ENCODE measurements around the gene FAM47B.
A peak's percentile ranks its signal among the peaks of the same experiment; 100 is the strongest.

FAM47B gene

DNA sequence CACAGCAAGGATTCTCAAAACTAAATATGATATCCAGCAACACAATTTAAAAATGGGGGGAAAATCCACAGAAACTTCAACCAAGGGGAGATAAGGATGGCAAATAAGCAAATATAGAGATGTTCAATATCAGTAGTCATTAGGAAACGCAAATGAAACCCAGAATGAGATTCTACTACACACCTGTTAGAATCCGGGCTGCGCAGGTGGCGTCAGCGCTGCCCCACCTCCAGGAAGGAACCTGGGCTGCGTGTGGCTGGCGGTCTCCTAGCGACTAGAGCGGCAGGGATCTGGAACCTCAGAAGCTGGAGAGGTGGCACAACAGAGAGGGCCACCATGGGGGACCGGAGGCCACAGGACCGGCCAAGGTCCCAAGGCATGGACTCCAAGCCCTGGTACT lies at the start of gene FAM47B:
TSS of gene FAM47B (plus strand) at position 301 of the 400 bp plus-strand sequence. CDS start at position 337, 36 bp downstream.
- DNase-seq (ENCODE audit: low read depth) = no peak

GRCh38 chrX:34893741-34894140 lies 48.9 kb upstream of the FAM47B start:
- no peak for DNase-seq (ENCODE audit: low read depth)

- DNase-seq (ENCODE audit: low read depth) = no peak
Observed at GRCh38 chrX:34900691-34901090, 41.9 kb upstream of the FAM47B start.

GRCh38 chrX:34901761-34902160 lies 40.8 kb upstream of the FAM47B start:
- DNase-seq (ENCODE audit: low read depth) = no peak

DNA sequence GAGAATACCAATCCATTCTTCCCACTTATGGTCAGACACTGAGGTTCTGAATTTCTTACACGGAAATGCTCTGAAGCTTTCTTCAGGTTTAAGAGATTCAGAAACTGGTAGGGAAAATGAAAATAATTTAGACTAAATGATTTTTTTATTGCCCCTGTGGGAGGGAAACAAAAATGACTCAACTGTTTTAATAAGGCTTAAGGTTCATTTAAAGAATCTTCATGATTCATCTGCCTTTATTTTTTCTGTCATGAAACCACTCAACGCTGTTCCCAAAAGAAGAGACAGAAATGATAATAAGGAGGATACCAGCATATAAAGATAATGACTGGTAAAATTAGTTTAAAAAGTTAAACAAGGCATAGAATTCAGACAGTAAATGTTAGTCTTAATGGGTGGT lies 39.3 kb upstream of the FAM47B start:
- no peak for DNase-seq (ENCODE audit: low read depth)

DNA sequence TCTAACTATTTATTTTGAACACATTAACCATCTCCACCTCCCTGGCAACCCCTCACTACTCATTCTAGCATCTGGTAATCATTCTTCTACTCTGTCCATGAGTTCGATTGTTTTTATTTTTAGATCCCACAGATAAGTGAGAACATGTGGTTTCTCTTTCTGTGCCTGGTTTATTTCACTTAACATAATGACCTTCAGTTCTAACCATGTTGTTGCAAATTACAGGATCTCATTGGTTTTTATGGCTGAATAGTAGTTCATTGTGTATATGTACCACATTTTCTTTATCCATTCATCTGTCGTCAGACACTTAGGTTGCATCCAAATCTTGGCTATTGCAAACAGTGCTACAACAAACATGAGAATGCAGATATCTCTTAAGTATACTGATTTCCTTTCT lies 33.4 kb upstream of the FAM47B start:
- no peak for DNase-seq (ENCODE audit: low read depth)

DNA sequence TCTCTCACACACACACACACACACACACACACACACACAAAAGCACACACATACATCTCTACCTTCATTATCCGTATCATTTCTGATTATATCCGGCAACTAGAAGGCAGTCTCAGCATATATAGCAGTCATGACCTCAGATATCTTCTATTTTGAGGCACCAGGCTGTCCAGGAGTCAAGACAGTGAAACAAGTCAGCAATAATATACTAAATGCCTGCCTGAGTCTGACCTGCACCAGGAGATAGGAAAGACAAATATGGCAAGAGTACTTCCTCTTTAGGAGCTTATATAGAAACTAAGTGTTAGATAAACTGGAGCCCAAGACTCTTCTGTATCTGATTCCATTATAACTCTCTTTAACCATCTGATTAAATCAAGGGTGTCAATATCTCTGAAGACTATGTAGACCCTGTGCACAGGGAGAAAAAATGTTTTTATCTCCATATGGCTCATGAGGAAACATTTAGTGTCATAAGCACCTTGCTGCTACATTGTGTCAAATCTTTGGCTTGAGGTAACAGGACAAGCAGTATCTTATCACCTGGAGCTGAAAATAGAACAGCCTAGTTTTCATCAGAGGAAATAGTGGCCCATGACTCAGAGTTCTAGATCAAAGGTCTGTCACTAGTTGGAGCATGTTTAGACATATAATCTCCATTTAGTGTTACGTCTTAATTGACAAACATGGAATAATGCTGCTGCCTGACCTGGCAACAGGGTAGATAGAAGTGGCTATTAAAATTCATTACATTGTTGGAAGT lies 27.0 kb upstream of the FAM47B start:
- DNase-seq (ENCODE audit: low read depth) = no peak

DNA sequence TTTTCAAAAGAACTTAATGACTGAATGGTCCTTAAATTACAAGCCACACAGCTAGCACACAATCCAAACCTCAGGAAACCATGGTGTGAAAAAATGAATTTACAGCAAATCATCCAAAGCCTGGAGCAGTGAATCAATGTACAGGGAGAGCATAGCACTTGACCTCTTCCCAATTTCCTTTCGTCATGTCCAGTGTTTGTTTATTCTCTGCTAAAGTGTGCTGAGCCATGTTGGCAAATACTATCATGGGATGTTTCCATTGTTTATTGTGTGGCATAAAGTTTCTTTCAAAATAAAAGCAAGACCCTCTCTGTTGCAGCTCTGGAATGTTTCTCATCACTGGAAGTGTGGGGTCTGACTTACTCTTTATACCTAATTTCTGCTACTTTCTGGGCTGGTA lies 25.4 kb upstream of the FAM47B start:
- no peak for DNase-seq (ENCODE audit: low read depth)

GRCh38 chrX:34918091-34918736 lies 24.4 kb upstream of the FAM47B start:
- no peak for DNase-seq (ENCODE audit: low read depth)

DNA sequence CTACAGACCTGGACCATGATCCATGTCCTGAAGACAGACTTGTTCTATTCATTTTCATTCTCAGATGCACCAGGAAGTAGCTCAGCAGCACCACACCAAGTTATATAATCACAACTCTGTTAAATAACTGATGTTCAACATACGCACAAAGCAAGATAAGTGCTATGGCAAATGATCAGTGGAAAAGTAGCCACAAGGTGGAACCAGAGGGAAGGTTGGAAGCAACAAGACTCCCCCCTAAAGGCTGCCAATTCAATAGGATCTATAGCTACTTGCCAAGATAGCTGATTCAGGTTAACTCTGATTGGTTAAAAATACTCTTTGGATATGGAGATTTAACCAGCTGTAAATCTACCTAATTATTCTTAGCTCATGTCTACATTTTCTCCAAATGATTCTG lies 23.7 kb upstream of the FAM47B start:
- DNase-seq (ENCODE audit: low read depth) = no peak

GRCh38 chrX:34927866-34928265 lies 14.7 kb upstream of the FAM47B start:
- DNase-seq (ENCODE audit: low read depth) = no peak

DNA sequence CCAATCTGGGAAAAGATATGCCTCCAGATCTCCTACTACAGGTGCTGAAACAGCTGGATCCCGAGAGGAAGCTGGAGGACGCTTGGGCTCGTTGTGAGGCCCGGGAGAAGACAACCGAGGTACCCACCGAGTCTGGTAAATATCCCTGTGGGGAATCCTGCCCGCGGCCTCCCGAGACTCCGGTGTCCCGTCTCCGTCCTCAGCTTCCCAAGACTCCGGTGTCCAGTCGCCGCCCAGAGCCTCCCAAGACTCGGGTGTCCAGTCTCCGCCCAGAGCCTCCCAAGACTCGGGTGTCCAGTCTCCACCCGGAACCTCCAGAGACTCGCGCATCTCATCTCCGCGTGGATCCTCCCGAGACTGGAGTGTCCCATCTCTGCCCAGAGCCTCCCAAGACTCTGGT lies 639 bp downstream of the FAM47B start:
- DNase-seq (ENCODE audit: low read depth) = no peak

- peak; percentile 10 for DNase-seq (ENCODE audit: low read depth)
Observed at GRCh38 chrX:34956916-34957315, 14.3 kb downstream of the FAM47B start.

GRCh38 chrX:34961662-34962061 lies 19.1 kb downstream of the FAM47B start:
- DNase-seq (ENCODE audit: low read depth) = no peak

DNA sequence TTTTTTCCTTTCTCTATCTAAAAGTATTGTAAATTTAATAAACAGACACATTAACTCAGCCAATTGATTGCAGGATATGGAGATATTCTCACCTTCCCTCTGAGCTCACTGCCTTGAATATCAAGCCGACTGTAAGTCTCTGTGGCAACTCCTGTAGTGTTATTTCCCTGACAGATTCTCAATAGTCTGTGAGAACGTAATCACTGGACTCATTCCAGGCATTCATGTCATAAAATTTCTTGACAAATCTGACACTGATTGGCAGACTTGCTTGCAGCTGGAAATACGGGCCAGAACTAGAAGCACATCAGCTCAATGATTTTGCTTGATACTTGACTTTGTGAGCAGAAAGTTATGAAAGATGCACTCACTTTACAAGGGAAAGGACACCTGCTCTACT lies 29.6 kb downstream of the FAM47B start:
- DNase-seq (ENCODE audit: low read depth) = no peak

GRCh38 chrX:34978171-34978570 lies 35.6 kb downstream of the FAM47B start:
- DNase-seq (ENCODE audit: low read depth) = no peak

GRCh38 chrX:34987646-34988045 lies 45.0 kb downstream of the FAM47B start:
- DNase-seq (ENCODE audit: low read depth) = no peak

Measured in non-pigmented ciliary epithelial cell (primary cell).